GM18502 (cell line): ENCODE measurements around the gene CDT1.

Experiments used
- ATAC-seq: cut with Tn5 transposase; IDR thresholded peaks from one replicate; pipeline ENCODE4 v1.9.1; 2021; ENCODE audit warnings: mild to moderate bottlenecking; ENCODE audit not compliant: unreplicated experiment, poor library complexity

The CDT1 gene

GRCh38 chr16:88803264-88803987 lies at the start of gene CDT1:
Gene CDT1, plus strand, starts transcription at chr16:88803789. Its CDS starts 43 bp downstream, at chr16:88803832.
- peak; percentile 65 for ATAC-seq

- no peak for ATAC-seq
Observed at GRCh38 chr16:88754109-88754911, 49.3 kb upstream of the CDT1 start.

GRCh38 chr16:88754912-88755744 lies 48.5 kb upstream of the CDT1 start:
- ATAC-seq = no peak

- no peak for ATAC-seq
Observed at GRCh38 chr16:88755745-88756443, 47.7 kb upstream of the CDT1 start.

GRCh38 chr16:88758227-88758943 lies 45.2 kb upstream of the CDT1 start:
- no peak for ATAC-seq

- no peak for ATAC-seq
Observed at GRCh38 chr16:88758944-88759244, 44.7 kb upstream of the CDT1 start.

- no peak for ATAC-seq
Observed at GRCh38 chr16:88759245-88759975, 44.2 kb upstream of the CDT1 start.

GRCh38 chr16:88759976-88760350 lies 43.6 kb upstream of the CDT1 start:
- ATAC-seq = no peak

GRCh38 chr16:88760424-88761142 lies 43.0 kb upstream of the CDT1 start:
- ATAC-seq = no peak

- ATAC-seq = no peak
Observed at GRCh38 chr16:88761143-88761534, 42.5 kb upstream of the CDT1 start.

GRCh38 chr16:88761830-88762229 lies 41.8 kb upstream of the CDT1 start:
- ATAC-seq = no peak

GRCh38 chr16:88762258-88762870 lies 41.2 kb upstream of the CDT1 start:
- no peak for ATAC-seq

GRCh38 chr16:88762941-88763340 lies 40.6 kb upstream of the CDT1 start:
- ATAC-seq = no peak

GRCh38 chr16:88763502-88764053 lies 40.0 kb upstream of the CDT1 start:
- ATAC-seq = no peak

- ATAC-seq = no peak
Observed at GRCh38 chr16:88764080-88764479, 39.5 kb upstream of the CDT1 start.

GRCh38 chr16:88764913-88765349 lies 38.7 kb upstream of the CDT1 start:
- ATAC-seq = no peak

GRCh38 chr16:88766975-88767374 lies 36.6 kb upstream of the CDT1 start:
- no peak for ATAC-seq

GRCh38 chr16:88767546-88768070 lies 36.0 kb upstream of the CDT1 start:
- no peak for ATAC-seq
